B cell (primary cell): ENCODE data around the gene STEAP2. TPM values are rescaled to one million over a fixed set of nuclear protein-coding genes. Genes with fewer than 3 reads are reported as not detected.

Source experiments
- ATAC-seq: fragments of 200-7000 bp; cut with Tn5 transposase; one replicate; pipeline ENCODE4 v1.10.0; 2021; ENCODE audit warnings: low read depth, mild to moderate bottlenecking, moderate number of reproducible peaks, moderate library complexity
- CTCF ChIA-PET: fragments of 350-600 bp; sonication (Branson Sonifier 250); formaldehyde crosslinking; loops from one replicate; lab custom pipeline; 2021; ENCODE audit warnings: antibody characterized with exemption, inconsistent platforms; lab: Charles Lee
- POLR2A ChIA-PET: fragments of 350-600 bp; sonication (Branson Sonifier 250); formaldehyde crosslinking; loops from one replicate; lab custom pipeline; 2021; ENCODE audit warnings: antibody characterized with exemption; lab: Charles Lee
- DNase-seq: peaks from one replicate; pipeline ENCODE4 v3.0.0; 2013
- H2AFZ ChIP-seq: 2 replicates; pipeline ENCODE4 v1.6.1; 2012; ENCODE audit warnings: mild to moderate bottlenecking, low read depth, low read length; ENCODE audit not compliant: insufficient read depth, poor library complexity, severe bottlenecking
- H3K27ac ChIP-seq, 2 donors: 1 replicate in 1 of 2; 2 replicates in 1 of 2; pipeline ENCODE4 v1.5.1; 2012 to 2013; ENCODE audit warnings: low read length in 2 of 2, mild to moderate bottlenecking in 2 of 2, moderate library complexity in 1 of 2
- H3K27me3 ChIP-seq, 4 experiments: fragments of 200-600 bp in 1 of 4; sonication (generic) in 1 of 4; replicated peaks in 1 of 4; 1 replicate in 2 of 4; 2 replicates in 2 of 4; pipeline versions ENCODE4 v1.6.1 to v1.7.0; 2013 to 2016; ENCODE audit warnings: low read length in 3 of 4, mild to moderate bottlenecking in 2 of 4, mixed read lengths in 1 of 4, moderate library complexity in 1 of 4; ENCODE audit not compliant: insufficient read depth in 4 of 4, control insufficient read depth in 3 of 4; ENCODE audit errors: control extremely low read depth in 1 of 4
- H3K36me3 ChIP-seq, 2 experiments: replicated peaks in 1 of 2; 1 replicate in 1 of 2; 2 replicates in 1 of 2; pipeline versions ENCODE4 v1.6.1 to v1.7.1; 2013; ENCODE audit warnings: low read length in 1 of 2; ENCODE audit not compliant: insufficient read depth in 2 of 2, control insufficient read depth in 1 of 2; ENCODE audit errors: control extremely low read depth in 1 of 2, extremely low read depth in 1 of 2
- H3K4me1 ChIP-seq, 2 donors: fragments of 200-600 bp in 1 of 2; sonication (generic) in 1 of 2; 1 replicate in 1 of 2; 2 replicates in 1 of 2; pipeline versions ENCODE4 v1.5.1 to v1.6.1; 2013 to 2017; ENCODE audit warnings: low read length in 2 of 2; ENCODE audit not compliant: control insufficient read depth in 2 of 2, insufficient read depth in 2 of 2
- H3K4me2 ChIP-seq: replicated peaks from 2 replicates; pipeline ENCODE3; 2012; ENCODE audit warnings: mild to moderate bottlenecking, low read depth, low read length; ENCODE audit not compliant: poor library complexity, severe bottlenecking
- H3K4me3 ChIP-seq, 5 experiments: fragments of 200-600 bp in 1 of 5; sonication (generic) in 1 of 5; 1 replicate in 3 of 5; 2 replicates in 2 of 5; pipeline versions ENCODE4 v1.5.1 to v1.7.0; 2011 to 2016; ENCODE audit warnings: low read length in 4 of 5, mild to moderate bottlenecking in 4 of 5, low read depth in 2 of 5, control low read depth in 1 of 5, moderate library complexity in 1 of 5; ENCODE audit not compliant: insufficient read depth in 1 of 5; ENCODE audit errors: control extremely low read depth in 1 of 5, extremely low read depth in 1 of 5
- H3K79me2 ChIP-seq: fragments of 200-600 bp; sonication (generic); one replicate; pipeline ENCODE4 v1.6.0; 2016; ENCODE audit warnings: low read length; ENCODE audit not compliant: control insufficient read depth, insufficient read depth
- H3K9ac ChIP-seq: fragments of 200-600 bp; sonication (generic); 2 replicates; pipeline ENCODE4 v1.6.1; 2017; ENCODE audit warnings: mild to moderate bottlenecking, low read length, moderate library complexity
- H3K9me3 ChIP-seq, 3 donors: one replicate each; pipeline versions ENCODE4 v1.6.1 to v1.7.1; 2013; ENCODE audit warnings: low read length in 2 of 3; ENCODE audit not compliant: control insufficient read depth in 2 of 3, insufficient read depth in 1 of 3; ENCODE audit errors: control extremely low read depth in 1 of 3
- H4K20me1 ChIP-seq: 2 replicates; pipeline ENCODE4 v1.6.0; 2012; ENCODE audit warnings: mild to moderate bottlenecking, low read length; ENCODE audit not compliant: insufficient read depth, control insufficient read depth, poor library complexity, severe bottlenecking
- H3K27ac Mint-ChIP-seq: one replicate; pipeline ENCODE4 v1.8.0; 2021; ENCODE audit warnings: mixed read lengths
- H3K27me3 Mint-ChIP-seq: one replicate; pipeline ENCODE4 v1.8.0; 2021; ENCODE audit warnings: mixed read lengths
- H3K4me1 Mint-ChIP-seq: one replicate; pipeline ENCODE4 v1.8.0; 2021; ENCODE audit warnings: mixed read lengths
- H3K4me3 Mint-ChIP-seq: one replicate; pipeline ENCODE4 v1.8.0; 2021; ENCODE audit warnings: mixed read lengths
- H3K9me3 Mint-ChIP-seq: one replicate; pipeline ENCODE4 v1.8.0; 2022; ENCODE audit warnings: mixed read lengths; ENCODE audit not compliant: insufficient read depth
- EZH2 ChIP-seq: IDR thresholded peaks from 2 replicates; pipeline ENCODE4 v1.6.1; 2012; ENCODE audit warnings: borderline replicate concordance, low read depth, mild to moderate bottlenecking, moderate library complexity, low read length; ENCODE audit not compliant: insufficient read depth, poor library complexity, severe bottlenecking
- WGBS: methylation state at CpG from one replicate; pipeline ENCODE4 v1.1.5; 2013; ENCODE audit warnings: missing lambda C conversion rate; ENCODE audit not compliant: insufficient coverage; 5-methylcytosine and 5-hydroxymethylcytosine counted together
- intact Hi-C: fragments of 100-400 bp; cut with micrococcal nuclease; formaldehyde crosslinking; loops from one replicate; pipeline ENCODE4 v1.10.0; 2022
- polyA plus RNA-seq: library from polyadenylated mRNA; depleted of rRNA; stranded (reverse); fragments of >200 nt; gene quantifications from 2 replicates; pipeline ENCODE4 v1.2.3, GENCODE V29; 2012
- total RNA-seq, 2 donors: library from RNA; stranded (reverse); fragments of 120-200 nt in 1 of 2; gene quantifications; 1 replicate in 1 of 2; 2 replicates in 1 of 2; pipeline versions ENCODE4 v1.2.3 to v1.2.4, GENCODE V29; 2013 to 2022
- TF ChIP-seq, protein P1 (sequence below): fragments of 200-600 bp; IDR thresholded peaks from one replicate; pipeline ENCODE4 v1.8.0; 2022; ENCODE audit warnings: antibody characterized with exemption, mild to moderate bottlenecking

Gene STEAP2
- total and polyA plus RNA-seq, 2 donors (not counting 1 experiment from before 2014, with no cell fraction given): not detected

DNA sequence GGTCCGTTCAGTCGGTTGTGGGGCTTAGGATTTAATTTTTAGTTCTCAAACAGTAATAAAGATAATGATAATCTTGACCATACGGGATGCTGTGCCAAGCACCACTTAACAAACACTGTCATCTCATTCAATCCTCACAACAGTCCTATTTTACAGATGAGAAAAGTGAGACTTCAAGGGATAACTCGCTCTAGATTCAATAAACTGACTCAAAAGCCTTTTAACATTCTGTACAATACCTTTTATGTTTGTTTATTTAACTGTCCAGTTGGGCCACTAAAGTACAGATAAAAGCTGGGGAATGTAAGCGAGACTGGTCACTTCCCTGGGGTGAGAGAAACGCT is 33.0 kb downstream of the STEAP2 start:
- ChIA-PET CTCF (no interaction called here), POLR2A (no interaction called here)
- H3K4me2 ChIP-seq: peak overlapping the region; percentile 96
- H3K27me3 ChIP-seq: peaks cover 0 to 31% (median 26%) of the 10 kb centered on the region in 4 experiments
- H3K27ac Mint-ChIP-seq: peak overlapping the region; percentile 2
- 0% methylated on average over 1 of the region's 6 CpGs for WGBS
- peak overlapping the region; percentile 93 for H3K9ac ChIP-seq
- TF ChIP-seq, protein P1, sequence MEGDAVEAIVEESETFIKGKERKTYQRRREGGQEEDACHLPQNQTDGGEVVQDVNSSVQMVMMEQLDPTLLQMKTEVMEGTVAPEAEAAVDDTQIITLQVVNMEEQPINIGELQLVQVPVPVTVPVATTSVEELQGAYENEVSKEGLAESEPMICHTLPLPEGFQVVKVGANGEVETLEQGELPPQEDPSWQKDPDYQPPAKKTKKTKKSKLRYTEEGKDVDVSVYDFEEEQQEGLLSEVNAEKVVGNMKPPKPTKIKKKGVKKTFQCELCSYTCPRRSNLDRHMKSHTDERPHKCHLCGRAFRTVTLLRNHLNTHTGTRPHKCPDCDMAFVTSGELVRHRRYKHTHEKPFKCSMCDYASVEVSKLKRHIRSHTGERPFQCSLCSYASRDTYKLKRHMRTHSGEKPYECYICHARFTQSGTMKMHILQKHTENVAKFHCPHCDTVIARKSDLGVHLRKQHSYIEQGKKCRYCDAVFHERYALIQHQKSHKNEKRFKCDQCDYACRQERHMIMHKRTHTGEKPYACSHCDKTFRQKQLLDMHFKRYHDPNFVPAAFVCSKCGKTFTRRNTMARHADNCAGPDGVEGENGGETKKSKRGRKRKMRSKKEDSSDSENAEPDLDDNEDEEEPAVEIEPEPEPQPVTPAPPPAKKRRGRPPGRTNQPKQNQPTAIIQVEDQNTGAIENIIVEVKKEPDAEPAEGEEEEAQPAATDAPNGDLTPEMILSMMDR: no peak
- TF ChIP-seq EZH2: no peak
- no peaks in the 10 kb centered on the region for H4K20me1 ChIP-seq
- no peaks in the 10 kb centered on the region for H3K36me3 ChIP-seq
- DNase-seq (no peak), ATAC-seq (no peak)
- H3K27me3 Mint-ChIP-seq: peaks cover 41% of the 10 kb centered on the region
- peaks cover 28% of the 10 kb centered on the region for H3K4me1 Mint-ChIP-seq
- no peaks in the 10 kb centered on the region for H3K79me2 ChIP-seq
- no peaks in the 10 kb centered on the region for H3K9me3 Mint-ChIP-seq
- peak overlapping the region; percentile 91 for H3K4me3 Mint-ChIP-seq
- H3K27ac ChIP-seq: no peak overlapping the region
- H2AFZ ChIP-seq: peak overlapping the region; percentile 88
- intact Hi-C loops: loop anchor here (10.0 kb wide), 1 partner anchor 350 kb away; the partner anchor contains the start of gene CDK14
- H3K9me3 ChIP-seq: no peaks in the 10 kb centered on the region
- H3K4me3 ChIP-seq: peak overlapping the region; percentile 30 to 86 (median 69)
- peaks cover 16 to 20% of the 10 kb centered on the region in 2 donors for H3K4me1 ChIP-seq

DNA sequence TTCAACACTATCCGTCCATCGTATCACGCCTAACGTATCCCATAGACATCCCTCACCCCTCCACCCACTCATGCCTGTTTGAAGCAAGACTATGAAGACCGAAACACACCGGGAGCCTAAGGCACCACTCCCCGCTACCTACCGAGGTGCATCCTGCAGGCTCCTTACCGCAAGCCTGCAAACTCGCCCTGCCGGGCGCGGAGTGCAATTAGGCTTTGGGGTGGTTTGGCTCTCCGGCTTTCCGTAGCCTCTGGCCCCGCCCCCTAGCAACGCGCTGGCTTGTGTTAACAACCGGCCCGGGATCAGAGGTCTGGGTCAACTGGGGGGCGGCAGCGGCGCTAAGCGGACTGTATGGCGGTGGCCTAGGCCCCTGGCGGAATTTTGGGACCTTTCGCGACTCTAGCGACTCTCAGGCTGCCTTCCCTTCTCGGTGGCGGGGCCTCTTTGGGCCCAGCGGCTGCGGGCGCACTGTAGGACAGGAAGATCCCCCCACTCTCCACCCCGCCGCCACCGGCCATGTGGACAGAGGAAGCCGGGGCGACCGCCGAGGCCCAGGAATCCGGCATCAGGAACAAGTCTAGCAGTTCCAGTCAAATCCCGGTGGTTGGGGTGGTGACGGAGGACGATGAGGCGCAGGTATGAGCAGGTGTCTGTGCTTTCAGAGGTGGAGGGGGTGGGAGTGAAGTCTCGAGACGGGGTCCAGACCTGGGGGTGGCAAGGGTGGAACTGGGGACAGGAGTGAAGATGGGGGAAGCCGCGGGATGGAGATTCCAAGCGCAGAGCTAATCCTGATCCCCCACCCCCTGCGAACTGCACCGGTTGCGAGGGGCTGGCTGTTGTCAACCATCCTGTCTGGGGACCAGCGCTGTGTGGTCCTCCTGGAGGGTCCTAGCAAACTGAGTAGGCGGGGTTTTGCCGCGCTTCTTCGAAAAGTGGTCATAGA is 33.6 kb downstream of the STEAP2 start, which contains the start of gene CFAP69:
CFAP69 (plus strand) TSS at position 266 of the 943 bp plus-strand sequence; CDS start at position 517, 251 bp downstream.
- WGBS: 3% methylated on average over 57 of the region's 59 CpGs
- ATAC-seq (peak; percentile 90), DNase-seq (peak; percentile 88)
- Histone ChIP-seq H4K20me1 (no peaks in the 10 kb centered on the region), H2AFZ (peak within 1 kb of the TSS; percentile 88), H3K4me2 (peak within 1 kb of the TSS; percentile 96), H3K4me3 (peak within 1 kb of the TSS; percentile 30 to 86 (median 69)), H3K27ac (peak within 1 kb of the TSS in 1 of 2 donors; percentile 37), H3K27me3 (peaks cover 0 to 31% (median 26%) of the 10 kb centered on the region in 4 experiments), H3K9me3 (no peaks in the 10 kb centered on the region), H3K4me1 (peaks cover 16 to 20% of the 10 kb centered on the region in 2 donors), H3K79me2 (no peaks in the 10 kb centered on the region), H3K9ac (peak within 1 kb of the TSS; percentile 93), H3K36me3 (no peaks in the 10 kb centered on the region)
- intact Hi-C loops: loop anchor here (1.0 to 10.0 kb wide), 3 partner anchors 101 to 350 kb away; partner anchors contain the start of genes CDK14, CLDN12 and GTPBP10
- H3K4me3 Mint-ChIP-seq: peak within 1 kb of the TSS; percentile 91
- TF ChIP-seq, protein P1: no peak
- no peak for TF ChIP-seq EZH2
- ChIA-PET CTCF (no interaction called here), POLR2A (no interaction called here)
- H3K27me3 Mint-ChIP-seq: peaks cover 45% of the 10 kb centered on the region
- H3K4me1 Mint-ChIP-seq: peaks cover 28% of the 10 kb centered on the region
- H3K9me3 Mint-ChIP-seq: no peaks in the 10 kb centered on the region
- peak within 1 kb of the TSS; percentile 2 for H3K27ac Mint-ChIP-seq
